ENCODE data around the gene SGIP1.

GRCh38 chr1:66550243-66550642 lies 16.3 kb downstream of the SGIP1 start:
- no peak for TF ChIP-seq CTCF (IDR thresholded peaks at IDR 0.05; ENCODE audit: low read depth, low read length, poor library complexity, severe bottlenecking)
- TF ChIP-seq EZH2phosphoT487 (IDR thresholded peaks at IDR 0.05; ENCODE audit: borderline replicate concordance, low read length) = no peak

All from DOHH2 (cell line).